GM12878 (cell line): ENCODE measurements around the gene CCND2. TPM values are rescaled to one million over a fixed set of nuclear protein-coding genes. Genes with fewer than 3 reads are reported as not detected.

ENCODE experiments used
- CBX5 ChIP-seq: sonication (generic); IDR thresholded peaks from 2 replicates; pipeline ENCODE4 v1.6.1; 2016; ENCODE audit warnings: low read depth, moderate library complexity, mild to moderate bottlenecking, inconsistent platforms
- CHD1 ChIP-seq: IDR thresholded peaks from 2 replicates; pipeline ENCODE4 v1.6.1; 2012; ENCODE audit warnings: low read depth, low read length, improper control_type of control experiment
- CHD2 ChIP-seq: IDR thresholded peaks from 2 replicates; pipeline ENCODE4 v1.6.1; 2011; ENCODE audit warnings: low read depth, low read length, improper control_type of control experiment, borderline replicate concordance
- CREB1 ChIP-seq: IDR thresholded peaks from 2 replicates; pipeline ENCODE4 v1.6.1; 2012; ENCODE audit warnings: low read depth, mild to moderate bottlenecking, inconsistent platforms
- ESRRA ChIP-seq: IDR thresholded peaks from 2 replicates; pipeline ENCODE4 v1.6.1; 2012; ENCODE audit warnings: mild to moderate bottlenecking, low read length, improper control_type of control experiment
- FOS ChIP-seq: IDR thresholded peaks from 3 replicates; pipeline ENCODE4 v1.6.1; 2011; ENCODE audit warnings: borderline replicate concordance; ENCODE audit not compliant: insufficient read length; ENCODE audit errors: extremely low read depth
- HDAC2 ChIP-seq: fragments of 200-600 bp; sonication (generic); IDR thresholded peaks from 2 replicates; pipeline ENCODE4 v1.6.1; 2017
- IKZF1 ChIP-seq: fragments of 450-650 bp; conservative IDR thresholded peaks from 2 replicates; pipeline ENCODE4 v1.6.1; 2017; ENCODE audit warnings: antibody characterized with exemption, mild to moderate bottlenecking
- IKZF2 ChIP-seq, 2 experiments: fragments of 450-650 bp; IDR thresholded peaks; 2 replicates each; pipeline ENCODE4 v1.6.1; 2017; ENCODE audit warnings: mild to moderate bottlenecking in 2 of 2, moderate library complexity in 2 of 2
- MTA3 ChIP-seq: IDR thresholded peaks from 2 replicates; pipeline ENCODE4 v1.6.1; 2012; ENCODE audit warnings: low read length, inconsistent platforms, borderline replicate concordance
- NFXL1 ChIP-seq: fragments of 450-650 bp; IDR thresholded peaks from 2 replicates; pipeline ENCODE4 v1.6.1; 2017; ENCODE audit warnings: antibody characterized with exemption, mild to moderate bottlenecking, borderline replicate concordance
- NR2C2 ChIP-seq: IDR thresholded peaks from 2 replicates; pipeline ENCODE4 v1.6.1; 2011; ENCODE audit warnings: borderline replicate concordance, low read depth; ENCODE audit not compliant: control insufficient read depth, insufficient read length
- POLR2AphosphoS5 ChIP-seq: IDR thresholded peaks from 2 replicates; pipeline ENCODE4 v1.6.1; 2011; ENCODE audit warnings: mild to moderate bottlenecking, low read length, inconsistent platforms
- SMARCA5 ChIP-seq: fragments of 450-650 bp; IDR thresholded peaks from 2 replicates; pipeline ENCODE4 v1.6.1; 2017; ENCODE audit warnings: mild to moderate bottlenecking
- SREBF1 ChIP-seq: IDR thresholded peaks from 2 replicates; pipeline ENCODE4 v1.6.1; 2012; ENCODE audit warnings: mild to moderate bottlenecking, low read length
- STAT1 ChIP-seq: fragments of 450-650 bp; conservative IDR thresholded peaks from 2 replicates; pipeline ENCODE4 v1.6.1; 2014; ENCODE audit warnings: antibody characterized with exemption, mild to moderate bottlenecking
- STAT3 ChIP-seq: IDR thresholded peaks from 2 replicates; pipeline ENCODE4 v1.6.1; 2011; ENCODE audit warnings: low read depth, low read length, improper control_type of control experiment
- SUZ12 ChIP-seq: fragments of 200-600 bp; sonication (generic); IDR thresholded peaks from one replicate; pipeline ENCODE4 v1.6.1; 2018; ENCODE audit warnings: antibody characterized with exemption, mild to moderate bottlenecking; ENCODE audit not compliant: unreplicated experiment
- YY1 ChIP-seq: IDR thresholded peaks from 2 replicates; pipeline ENCODE4 v1.6.1; 2011; ENCODE audit warnings: low read depth, mild to moderate bottlenecking, low read length
- ZNF274 ChIP-seq: IDR thresholded peaks from one replicate; pipeline ENCODE4 v1.8.0; 2011; ENCODE audit not compliant: insufficient read length, insufficient read depth
- ZSCAN29 ChIP-seq: fragments of 450-650 bp; IDR thresholded peaks from 2 replicates; pipeline ENCODE4 v1.6.1; 2017; ENCODE audit warnings: mild to moderate bottlenecking, moderate library complexity
- polyA plus RNA-seq, 11 experiments: library from polyadenylated mRNA; depleted of rRNA in 4 of 11; unstranded in 6 of 11; stranded (reverse) in 5 of 11; fragments of >200 nt; fragmentation: Nextera tagmentation in 4 of 11; fragmentation: Illumina TruSeq in 1 of 11; extraction: Ambion mirVana in 4 of 11; extraction: Trizol in 1 of 11; gene quantifications; 1 replicate in 1 of 11; 2 replicates in 10 of 11; pipeline versions ENCODE4 v1.2.1 to v1.2.3, GENCODE V29; 2011 to 2016; ENCODE audit warnings: inconsistent platforms in 2 of 11, missing spikeins in 2 of 11, low read depth in 1 of 11
- total RNA-seq, 4 experiments: library from RNA; depleted of rRNA in 3 of 4; stranded (reverse); fragments of >200 nt in 3 of 4; fragmentation: Illumina TruSeq in 1 of 4; extraction: Trizol in 1 of 4; gene quantifications; 2 replicates each; pipeline versions ENCODE4 v1.2.1 to v1.2.3, GENCODE V29; 2013 to 2021
- TF ChIP-seq, protein P1 (sequence below): fragments of 150-350 bp; IDR thresholded peaks from 2 replicates; pipeline ENCODE4 v1.6.1; 2016; ENCODE audit warnings: low read depth, low read length
- TF ChIP-seq, protein P2 (sequence below): fragments of 450-650 bp; IDR thresholded peaks from 2 replicates; pipeline ENCODE4 v1.6.1; 2016; ENCODE audit warnings: mild to moderate bottlenecking
- TF ChIP-seq, protein P3 (sequence below): fragments of 450-650 bp; formaldehyde crosslinking; IDR thresholded peaks from 2 replicates; pipeline ENCODE4 v1.5.0; 2022; ENCODE audit warnings: mild to moderate bottlenecking, missing genetic modification characterization

Gene CCND2
- total and polyA plus RNA-seq, 10 of the 15 experiments (the other 5 are each of a cell fraction or from before 2014, with no cell fraction given): 30.1 to 263 (median 152) TPM

DNA sequence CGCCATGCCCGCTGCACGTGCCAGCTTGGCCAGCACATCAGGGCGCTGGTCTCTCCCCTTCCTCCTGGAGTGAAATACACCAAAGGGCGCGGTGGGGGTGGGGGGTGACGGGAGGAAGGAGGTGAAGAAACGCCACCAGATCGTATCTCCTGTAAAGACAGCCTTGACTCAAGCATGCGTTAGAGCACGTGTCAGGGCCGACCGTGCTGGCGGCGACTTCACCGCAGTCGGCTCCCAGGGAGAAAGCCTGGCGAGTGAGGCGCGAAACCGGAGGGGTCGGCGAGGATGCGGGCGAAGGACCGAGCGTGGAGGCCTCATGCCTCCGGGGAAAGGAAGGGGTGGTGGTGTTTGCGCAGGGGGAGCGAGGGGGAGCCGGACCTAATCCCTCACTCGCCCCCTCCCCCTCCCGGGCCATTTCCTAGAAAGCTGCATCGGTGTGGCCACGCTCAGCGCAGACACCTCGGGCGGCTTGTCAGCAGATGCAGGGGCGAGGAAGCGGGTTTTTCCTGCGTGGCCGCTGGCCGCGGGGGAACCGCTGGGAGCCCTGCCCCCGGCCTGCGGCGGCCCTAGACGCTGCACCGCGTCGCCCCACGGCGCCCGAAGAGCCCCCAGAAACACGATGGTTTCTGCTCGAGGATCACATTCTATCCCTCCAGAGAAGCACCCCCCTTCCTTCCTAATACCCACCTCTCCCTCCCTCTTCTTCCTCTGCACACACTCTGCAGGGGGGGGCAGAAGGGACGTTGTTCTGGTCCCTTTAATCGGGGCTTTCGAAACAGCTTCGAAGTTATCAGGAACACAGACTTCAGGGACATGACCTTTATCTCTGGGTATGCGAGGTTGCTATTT is 914 bp upstream of the CCND2 start (continued):
- TF ChIP-seq NR2C2 (no peak), CREB1 (no peak), SUZ12 (no peak), CHD2 (peak; percentile 70), CHD1 (no peak), IKZF2 (IDR thresholded peaks at IDR 0.05) (peak; percentile 71 to 79; a peak in 3 of 4 replicates), POLR2AphosphoS5 (peak; percentile 73), STAT1 (no peak), SMARCA5 (0 out of 2 replicates have a peak, but pooled peaks have one; percentile 32), HDAC2 (no peak), FOS (no peak), ZNF274 (no peak), ZSCAN29 (peak; percentile 97), ESRRA (no peak), NFXL1 (no peak), IKZF1 (peak; percentile 91), STAT3 (no peak), CBX5 (no peak), SREBF1 (no peak), YY1 (peak; percentile 19; the same call in 1 of the 2 replicates), MTA3 (no peak)
- TF ChIP-seq, protein P1, sequence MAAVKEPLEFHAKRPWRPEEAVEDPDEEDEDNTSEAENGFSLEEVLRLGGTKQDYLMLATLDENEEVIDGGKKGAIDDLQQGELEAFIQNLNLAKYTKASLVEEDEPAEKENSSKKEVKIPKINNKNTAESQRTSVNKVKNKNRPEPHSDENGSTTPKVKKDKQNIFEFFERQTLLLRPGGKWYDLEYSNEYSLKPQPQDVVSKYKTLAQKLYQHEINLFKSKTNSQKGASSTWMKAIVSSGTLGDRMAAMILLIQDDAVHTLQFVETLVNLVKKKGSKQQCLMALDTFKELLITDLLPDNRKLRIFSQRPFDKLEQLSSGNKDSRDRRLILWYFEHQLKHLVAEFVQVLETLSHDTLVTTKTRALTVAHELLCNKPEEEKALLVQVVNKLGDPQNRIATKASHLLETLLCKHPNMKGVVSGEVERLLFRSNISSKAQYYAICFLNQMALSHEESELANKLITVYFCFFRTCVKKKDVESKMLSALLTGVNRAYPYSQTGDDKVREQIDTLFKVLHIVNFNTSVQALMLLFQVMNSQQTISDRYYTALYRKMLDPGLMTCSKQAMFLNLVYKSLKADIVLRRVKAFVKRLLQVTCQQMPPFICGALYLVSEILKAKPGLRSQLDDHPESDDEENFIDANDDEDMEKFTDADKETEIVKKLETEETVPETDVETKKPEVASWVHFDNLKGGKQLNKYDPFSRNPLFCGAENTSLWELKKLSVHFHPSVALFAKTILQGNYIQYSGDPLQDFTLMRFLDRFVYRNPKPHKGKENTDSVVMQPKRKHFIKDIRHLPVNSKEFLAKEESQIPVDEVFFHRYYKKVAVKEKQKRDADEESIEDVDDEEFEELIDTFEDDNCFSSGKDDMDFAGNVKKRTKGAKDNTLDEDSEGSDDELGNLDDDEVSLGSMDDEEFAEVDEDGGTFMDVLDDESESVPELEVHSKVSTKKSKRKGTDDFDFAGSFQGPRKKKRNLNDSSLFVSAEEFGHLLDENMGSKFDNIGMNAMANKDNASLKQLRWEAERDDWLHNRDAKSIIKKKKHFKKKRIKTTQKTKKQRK: no peak
- TF ChIP-seq, protein P2, sequence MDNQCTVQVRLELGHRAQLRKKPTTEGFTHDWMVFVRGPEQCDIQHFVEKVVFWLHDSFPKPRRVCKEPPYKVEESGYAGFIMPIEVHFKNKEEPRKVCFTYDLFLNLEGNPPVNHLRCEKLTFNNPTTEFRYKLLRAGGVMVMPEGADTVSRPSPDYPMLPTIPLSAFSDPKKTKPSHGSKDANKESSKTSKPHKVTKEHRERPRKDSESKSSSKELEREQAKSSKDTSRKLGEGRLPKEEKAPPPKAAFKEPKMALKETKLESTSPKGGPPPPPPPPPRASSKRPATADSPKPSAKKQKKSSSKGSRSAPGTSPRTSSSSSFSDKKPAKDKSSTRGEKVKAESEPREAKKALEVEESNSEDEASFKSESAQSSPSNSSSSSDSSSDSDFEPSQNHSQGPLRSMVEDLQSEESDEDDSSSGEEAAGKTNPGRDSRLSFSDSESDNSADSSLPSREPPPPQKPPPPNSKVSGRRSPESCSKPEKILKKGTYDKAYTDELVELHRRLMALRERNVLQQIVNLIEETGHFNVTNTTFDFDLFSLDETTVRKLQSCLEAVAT: peak; percentile 84
- TF ChIP-seq, protein P3, sequence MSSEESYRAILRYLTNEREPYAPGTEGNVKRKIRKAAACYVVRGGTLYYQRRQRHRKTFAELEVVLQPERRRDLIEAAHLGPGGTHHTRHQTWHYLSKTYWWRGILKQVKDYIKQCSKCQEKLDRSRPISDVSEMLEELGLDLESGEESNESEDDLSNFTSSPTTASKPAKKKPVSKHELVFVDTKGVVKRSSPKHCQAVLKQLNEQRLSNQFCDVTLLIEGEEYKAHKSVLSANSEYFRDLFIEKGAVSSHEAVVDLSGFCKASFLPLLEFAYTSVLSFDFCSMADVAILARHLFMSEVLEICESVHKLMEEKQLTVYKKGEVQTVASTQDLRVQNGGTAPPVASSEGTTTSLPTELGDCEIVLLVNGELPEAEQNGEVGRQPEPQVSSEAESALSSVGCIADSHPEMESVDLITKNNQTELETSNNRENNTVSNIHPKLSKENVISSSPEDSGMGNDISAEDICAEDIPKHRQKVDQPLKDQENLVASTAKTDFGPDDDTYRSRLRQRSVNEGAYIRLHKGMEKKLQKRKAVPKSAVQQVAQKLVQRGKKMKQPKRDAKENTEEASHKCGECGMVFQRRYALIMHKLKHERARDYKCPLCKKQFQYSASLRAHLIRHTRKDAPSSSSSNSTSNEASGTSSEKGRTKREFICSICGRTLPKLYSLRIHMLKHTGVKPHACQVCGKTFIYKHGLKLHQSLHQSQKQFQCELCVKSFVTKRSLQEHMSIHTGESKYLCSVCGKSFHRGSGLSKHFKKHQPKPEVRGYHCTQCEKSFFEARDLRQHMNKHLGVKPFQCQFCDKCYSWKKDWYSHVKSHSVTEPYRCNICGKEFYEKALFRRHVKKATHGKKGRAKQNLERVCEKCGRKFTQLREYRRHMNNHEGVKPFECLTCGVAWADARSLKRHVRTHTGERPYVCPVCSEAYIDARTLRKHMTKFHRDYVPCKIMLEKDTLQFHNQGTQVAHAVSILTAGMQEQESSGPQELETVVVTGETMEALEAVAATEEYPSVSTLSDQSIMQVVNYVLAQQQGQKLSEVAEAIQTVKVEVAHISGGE (CRISPR knock-in tag): no peak
